Smooth muscle cell of the brain vasculature (primary cell): Measurements from ENCODE around the gene ZNF862.
"Not testable (repeated sequence)": the region's sequence is repeated elsewhere in the genome, so short reads cannot be mapped to it uniquely, and the experiment has no call there.

ENCODE experiments used
- DNase-seq: peaks from one replicate; pipeline ENCODE4 v3.0.0-alpha.2; 2012; ENCODE audit warnings: low read depth, low spot score

ZNF862 gene

DNA sequence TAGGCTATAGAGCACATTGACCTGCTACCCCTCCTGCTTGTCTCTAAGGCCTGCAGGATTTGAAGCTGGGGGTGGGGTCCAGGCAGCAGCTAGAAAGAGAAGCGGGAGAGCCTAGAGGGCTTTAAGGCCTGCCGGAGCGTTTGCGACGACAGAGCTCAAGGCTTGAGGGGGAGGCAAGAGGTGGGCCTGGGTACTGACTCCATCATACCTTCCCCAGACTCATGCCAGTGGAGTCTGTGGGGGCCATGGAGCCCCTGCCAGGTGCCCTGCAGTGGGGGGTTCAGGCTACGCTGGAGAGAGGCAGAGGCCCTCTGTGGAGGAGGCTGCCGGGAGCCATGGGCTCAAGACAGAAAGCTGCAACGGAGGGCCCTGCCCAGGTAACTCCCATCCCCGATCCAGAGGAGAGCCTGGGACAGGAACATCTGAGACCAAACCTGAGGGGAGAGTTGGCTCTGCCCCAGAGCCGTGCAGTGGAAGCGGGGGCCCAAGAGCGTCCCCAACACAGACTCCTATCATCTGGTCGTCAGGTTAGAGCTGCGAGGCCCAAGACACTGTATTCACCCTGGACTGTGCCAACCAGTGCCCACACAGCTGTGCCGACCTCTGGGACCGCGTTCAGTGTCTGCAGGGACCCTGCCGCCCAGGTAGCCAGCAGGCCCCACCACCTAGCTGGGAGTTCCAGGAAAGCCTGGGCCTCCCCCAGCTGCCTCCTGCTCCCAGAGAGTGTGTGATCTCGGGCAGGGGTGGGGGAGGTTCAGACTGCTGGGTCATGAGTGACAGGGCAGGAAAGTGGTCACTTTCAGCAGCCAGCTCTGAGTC, 13.2 kb upstream of the ZNF862 start:
- no peak for DNase-seq

GRCh38 chr7:149825567-149826343, 12.4 kb upstream of the ZNF862 start:
- no peak for DNase-seq

- DNase-seq = no peak
These were observed 11.7 kb upstream of the ZNF862 start for GRCh38 chr7:149826344-149827088.

- no peak for DNase-seq
These were observed 10.8 kb upstream of the ZNF862 start for GRCh38 chr7:149827089-149827981.

GRCh38 chr7:149828357-149829309, 9.5 kb upstream of the ZNF862 start:
- no peak for DNase-seq

GRCh38 chr7:149830527-149830926, 7.6 kb upstream of the ZNF862 start:
- DNase-seq = not testable (repeated sequence)

- no peak for DNase-seq
These were observed 7.0 kb upstream of the ZNF862 start for GRCh38 chr7:149830997-149831740.

DNA sequence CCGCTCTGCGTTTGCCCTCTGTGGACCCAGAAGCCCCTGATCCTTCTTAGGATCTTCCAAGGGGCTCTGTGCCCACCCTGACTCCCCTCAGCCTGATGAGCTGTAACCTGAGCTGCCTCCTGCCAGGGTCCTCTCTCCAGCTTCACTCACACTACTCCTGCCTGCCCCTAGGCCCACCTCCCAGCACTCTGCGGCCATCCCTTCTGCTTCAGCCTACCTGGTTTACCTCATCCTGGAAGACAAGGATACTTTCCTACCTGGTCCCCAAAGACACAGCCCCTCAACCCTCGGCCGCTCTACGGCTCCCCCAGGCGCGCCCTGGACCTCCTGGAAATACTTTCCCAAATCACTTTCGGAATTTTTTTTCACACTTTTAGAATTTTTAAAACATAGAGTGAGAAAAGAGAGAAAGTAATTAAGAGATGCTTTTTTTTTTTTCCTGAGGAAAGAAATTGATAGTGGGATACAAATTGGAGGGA, 6.4 kb upstream of the ZNF862 start:
- no peak for DNase-seq

DNA sequence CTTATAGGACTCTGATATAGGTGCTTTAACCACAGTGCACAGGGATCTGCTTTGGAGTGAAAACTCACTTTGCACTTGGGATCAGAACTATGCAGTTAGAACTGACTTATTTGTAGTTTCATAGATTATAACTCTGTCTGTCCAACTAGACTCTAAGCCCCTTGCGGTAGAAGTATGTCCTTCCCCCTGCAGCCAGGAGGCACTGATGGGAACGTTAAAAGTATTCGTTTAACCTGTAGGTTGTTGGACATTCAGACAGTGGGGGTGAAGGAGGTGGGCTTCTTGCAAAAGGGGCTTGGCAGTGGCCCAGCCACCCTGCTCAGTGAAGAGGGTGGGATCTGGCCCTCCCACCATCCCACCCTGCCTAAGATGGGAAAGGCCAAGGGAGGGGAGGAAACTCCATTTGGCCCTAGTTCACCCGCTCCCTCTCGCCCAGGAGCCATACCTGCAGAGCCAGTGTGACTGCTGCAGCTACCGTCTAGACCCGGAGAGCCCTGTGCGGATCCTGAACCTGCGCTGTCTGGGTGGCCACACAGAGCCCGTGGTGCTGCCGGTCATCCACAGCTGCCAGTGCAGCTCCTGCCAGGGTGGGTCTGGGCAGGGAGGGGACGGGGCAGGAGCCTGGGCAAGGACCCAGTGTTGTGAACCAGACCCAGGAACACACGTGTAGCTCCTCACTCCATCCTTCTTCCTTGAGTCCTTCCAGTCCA, 5.7 kb upstream of the ZNF862 start:
- DNase-seq = no peak

GRCh38 chr7:149833495-149834130, 4.6 kb upstream of the ZNF862 start:
- DNase-seq = no peak

DNA sequence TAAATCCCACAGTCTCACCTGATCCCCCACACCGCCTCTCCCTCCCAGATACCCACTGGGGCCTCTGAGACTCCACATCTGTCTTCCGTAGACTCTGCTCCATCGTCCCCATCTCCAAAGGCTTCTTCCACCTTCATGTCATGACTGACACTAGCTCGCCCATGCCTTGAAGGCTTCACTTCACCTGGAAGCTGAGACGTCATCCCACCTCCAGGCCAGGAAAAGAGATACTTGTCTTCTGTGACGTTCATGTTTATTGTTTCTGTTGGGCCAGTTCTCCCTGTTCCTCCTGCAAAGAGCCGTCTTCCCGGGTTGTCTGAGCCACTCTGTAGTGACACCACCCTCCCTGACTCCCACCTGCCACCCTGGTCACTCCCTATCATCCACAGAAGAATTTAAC, 3.6 kb upstream of the ZNF862 start:
- DNase-seq = no peak

- no peak for DNase-seq
These were observed 1.7 kb upstream of the ZNF862 start for GRCh38 chr7:149836434-149836833.

GRCh38 chr7:149837564-149838223, 481 bp upstream of the ZNF862 start:
- DNase-seq = no peak

GRCh38 chr7:149838992-149839408, 825 bp downstream of the ZNF862 start:
- no peak for DNase-seq

- DNase-seq = no peak
These were observed 1.8 kb downstream of the ZNF862 start for GRCh38 chr7:149839933-149840332.

DNA sequence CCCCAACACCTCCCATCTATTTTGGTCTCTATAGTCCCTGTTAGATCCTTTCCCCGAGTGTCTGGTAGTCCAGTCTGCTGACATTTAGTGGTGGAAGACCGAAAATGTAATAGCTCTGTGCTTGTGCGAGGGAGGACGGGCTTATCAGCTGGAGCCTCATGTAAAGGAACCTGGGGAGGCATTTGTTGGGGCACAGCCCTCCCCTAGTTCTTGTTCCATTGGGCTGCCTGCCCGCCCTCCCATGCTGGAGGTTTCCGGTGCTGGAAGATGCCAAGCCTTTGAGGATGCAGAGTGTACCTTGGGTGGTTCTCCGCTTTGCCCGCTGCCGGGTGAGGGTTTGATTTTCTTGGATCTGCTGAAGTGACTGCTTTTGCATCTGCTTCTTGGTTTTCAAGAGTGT, 5.4 kb downstream of the ZNF862 start:
- DNase-seq = no peak

- DNase-seq = no peak
These were observed 6.3 kb downstream of the ZNF862 start for GRCh38 chr7:149844445-149844844.
